Kidney (tissue), 14 donors: ENCODE measurements around the gene ELFN2. TPM values are rescaled to one million over a fixed set of nuclear protein-coding genes. Genes with fewer than 3 reads are reported as not detected.
A peak's percentile ranks its signal among the peaks of the same experiment; 100 is the strongest.

Source experiments
- DNase-seq, 5 donors: peaks; one replicate each; pipeline ENCODE4 v3.0.0-alpha.2; 2013 to 2020
- FAIRE-seq: peaks from 2 replicates; lab custom pipeline; 2012; peaks lifted over from hg19 to GRCh38; lab: Jason Lieb, UNC
- H3K27ac ChIP-seq, 2 donors: one replicate each; pipeline ENCODE4 v1.7.0; 2013; ENCODE audit warnings: low read depth in 2 of 2, low read length in 2 of 2, inconsistent platforms in 1 of 2
- H3K27me3 ChIP-seq: one replicate; pipeline ENCODE4 v1.7.1; 2013; ENCODE audit warnings: low read length, inconsistent platforms; ENCODE audit not compliant: control insufficient read depth, insufficient read depth
- H3K36me3 ChIP-seq, 3 donors: one replicate each; pipeline versions ENCODE4 v1.7.0 to v1.7.1; 2013; ENCODE audit warnings: low read length in 3 of 3, control low read depth in 1 of 3, inconsistent platforms in 1 of 3; ENCODE audit not compliant: insufficient read depth in 3 of 3, control insufficient read depth in 2 of 3
- H3K4me1 ChIP-seq, 3 donors: one replicate each; pipeline versions ENCODE4 v1.7.0 to v1.7.1; 2013; ENCODE audit warnings: low read length in 3 of 3, inconsistent platforms in 1 of 3, low read depth in 1 of 3; ENCODE audit not compliant: control insufficient read depth in 2 of 3, insufficient read depth in 2 of 3
- H3K4me3 ChIP-seq, 3 donors: one replicate each; pipeline versions ENCODE4 v1.7.0 to v1.8.1; 2013; ENCODE audit warnings: low read length in 3 of 3, control low read depth in 1 of 3, inconsistent platforms in 1 of 3
- H3K9ac ChIP-seq, 3 donors: one replicate each; pipeline versions ENCODE4 v1.7.0 to v1.7.1; 2013; ENCODE audit warnings: low read length in 3 of 3, control low read depth in 1 of 3, inconsistent platforms in 1 of 3
- H3K9me3 ChIP-seq, 3 donors: one replicate each; pipeline versions ENCODE4 v1.7.0 to v1.7.1; 2013; ENCODE audit warnings: low read length in 3 of 3, control low read depth in 1 of 3, inconsistent platforms in 1 of 3; ENCODE audit not compliant: control insufficient read depth in 2 of 3, insufficient read depth in 1 of 3
- intact Hi-C: fragments of 100-400 bp; cut with DNase I; formaldehyde crosslinking; loops from one replicate; pipeline ENCODE4 v1.11.1; 2022
- polyA plus RNA-seq: library from polyadenylated mRNA; stranded (reverse); fragments of 350-450 nt; fragmentation: Illumina TruSeq; extraction: RNeasy Lipid Tissue Mini Kit (QIAGEN cat#74804); gene quantifications from one replicate; pipeline ENCODE4 v1.2.3, GENCODE V29; 2014; ENCODE audit warnings: low read depth, low replicate concordance; ENCODE audit not compliant: insufficient read depth
- total RNA-seq: library from RNA; stranded (reverse); fragmentation: NEBNext Ultra II Directional; extraction: Animal tissue kit (Norgen Biotek cat#: 25700); gene quantifications from one replicate; pipeline ENCODE4 v1.2.1, GENCODE V29; 2021
- TF ChIP-seq, protein P1 (sequence below): IDR thresholded peaks from 3 replicates; pipeline ENCODE4 v1.5.1; 2012; ENCODE audit warnings: mild to moderate bottlenecking, moderate library complexity, borderline replicate concordance; ENCODE audit not compliant: insufficient read depth; ENCODE audit errors: extremely low read depth
- donor health status: control.
- donor health status: control.
- donor health status: control.
- donor health status: control.
- donor health status: control.
- donor health status: DM: yes; HTN: yes; CAD: no.
- donor health status: Normal renal cell carcinoma (clear cell type).

The ELFN2 gene
- total and polyA plus RNA-seq, 2 donors from 2014 or later, result 0.19 to 4.6 TPM

DNA sequence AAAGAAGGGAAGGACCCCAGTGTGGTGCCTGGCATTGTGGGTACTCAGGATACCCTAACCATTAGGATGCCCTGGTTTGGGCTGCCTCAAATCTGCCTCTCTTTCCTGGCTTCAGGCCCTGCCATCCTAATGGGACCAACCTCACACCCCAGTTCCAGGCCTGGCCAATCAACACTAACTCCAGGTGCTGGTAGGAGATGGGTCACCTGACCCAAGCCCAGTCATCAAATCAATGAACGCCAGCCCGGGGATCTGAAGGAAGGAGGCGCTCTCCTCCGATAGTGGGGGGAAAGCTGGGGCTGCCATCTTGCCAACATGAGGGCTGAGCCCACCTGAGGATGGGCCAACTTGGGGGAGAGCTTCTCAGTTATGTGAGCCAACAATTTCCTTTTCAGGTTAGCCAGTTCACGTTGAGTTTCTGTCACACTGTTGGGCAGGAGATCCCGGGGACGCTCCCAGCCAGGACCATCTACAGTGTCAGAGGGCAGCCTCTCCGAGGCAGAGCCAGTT, 46.2 kb upstream of the ELFN2 start:
- Histone ChIP-seq H3K27ac (no peak overlapping the region), H3K9me3 (no peaks in the 10 kb centered on the region), H3K4me1 (no peaks in the 10 kb centered on the region), H3K4me3 (no peak overlapping the region), H3K9ac (no peak overlapping the region), H3K27me3 (no peaks in the 10 kb centered on the region), H3K36me3 (no peaks in the 10 kb centered on the region)
- FAIRE-seq, result no peak
- DNase-seq, result peak in 1 of 5 donors; percentile 60
- intact Hi-C loops, result no loop called here
- TF ChIP-seq, protein P1, sequence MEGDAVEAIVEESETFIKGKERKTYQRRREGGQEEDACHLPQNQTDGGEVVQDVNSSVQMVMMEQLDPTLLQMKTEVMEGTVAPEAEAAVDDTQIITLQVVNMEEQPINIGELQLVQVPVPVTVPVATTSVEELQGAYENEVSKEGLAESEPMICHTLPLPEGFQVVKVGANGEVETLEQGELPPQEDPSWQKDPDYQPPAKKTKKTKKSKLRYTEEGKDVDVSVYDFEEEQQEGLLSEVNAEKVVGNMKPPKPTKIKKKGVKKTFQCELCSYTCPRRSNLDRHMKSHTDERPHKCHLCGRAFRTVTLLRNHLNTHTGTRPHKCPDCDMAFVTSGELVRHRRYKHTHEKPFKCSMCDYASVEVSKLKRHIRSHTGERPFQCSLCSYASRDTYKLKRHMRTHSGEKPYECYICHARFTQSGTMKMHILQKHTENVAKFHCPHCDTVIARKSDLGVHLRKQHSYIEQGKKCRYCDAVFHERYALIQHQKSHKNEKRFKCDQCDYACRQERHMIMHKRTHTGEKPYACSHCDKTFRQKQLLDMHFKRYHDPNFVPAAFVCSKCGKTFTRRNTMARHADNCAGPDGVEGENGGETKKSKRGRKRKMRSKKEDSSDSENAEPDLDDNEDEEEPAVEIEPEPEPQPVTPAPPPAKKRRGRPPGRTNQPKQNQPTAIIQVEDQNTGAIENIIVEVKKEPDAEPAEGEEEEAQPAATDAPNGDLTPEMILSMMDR, result no peak

DNA sequence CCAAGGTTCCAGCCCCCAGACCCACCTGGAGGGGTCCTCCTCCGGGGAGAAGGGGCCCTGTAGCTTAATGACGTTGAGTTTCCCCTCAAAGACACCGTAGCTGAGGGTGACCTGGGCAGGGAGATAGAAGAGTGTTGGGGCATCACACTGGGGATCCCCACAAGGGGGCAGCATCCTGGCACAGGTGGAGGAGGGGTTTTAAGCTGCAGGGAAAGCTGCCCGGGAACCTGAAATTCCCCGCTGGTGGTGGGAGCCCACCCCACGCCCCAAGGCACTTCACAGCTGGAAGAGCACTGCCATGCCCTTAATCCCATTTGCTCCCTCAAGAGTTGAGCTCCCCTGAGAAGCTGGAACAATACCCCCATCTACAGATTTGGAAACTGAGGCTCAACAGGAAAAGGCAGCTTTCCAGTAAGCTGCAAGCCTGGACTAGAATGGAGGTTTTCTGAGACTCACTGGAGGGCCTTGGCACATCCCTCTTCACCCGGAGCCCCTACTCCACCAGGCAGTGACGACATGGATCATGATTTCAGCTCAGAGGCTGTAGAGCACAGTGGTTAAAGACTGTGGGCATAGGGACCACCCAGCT, 45.2 kb upstream of the ELFN2 start:
- no peaks in the 10 kb centered on the region for H3K4me1 ChIP-seq
- no peaks in the 10 kb centered on the region for H3K27me3 ChIP-seq
- H3K9me3 ChIP-seq, result no peaks in the 10 kb centered on the region
- intact Hi-C loops, result no loop called here
- FAIRE-seq (no peak), DNase-seq (peak in 2 of 5 donors; percentile 37 to 46)
- no peak overlapping the region for H3K27ac ChIP-seq
- H3K4me3 ChIP-seq, result no peak overlapping the region
- no peaks in the 10 kb centered on the region for H3K36me3 ChIP-seq
- no peak overlapping the region for H3K9ac ChIP-seq
- TF ChIP-seq, protein P1, result peak; percentile 40

DNA sequence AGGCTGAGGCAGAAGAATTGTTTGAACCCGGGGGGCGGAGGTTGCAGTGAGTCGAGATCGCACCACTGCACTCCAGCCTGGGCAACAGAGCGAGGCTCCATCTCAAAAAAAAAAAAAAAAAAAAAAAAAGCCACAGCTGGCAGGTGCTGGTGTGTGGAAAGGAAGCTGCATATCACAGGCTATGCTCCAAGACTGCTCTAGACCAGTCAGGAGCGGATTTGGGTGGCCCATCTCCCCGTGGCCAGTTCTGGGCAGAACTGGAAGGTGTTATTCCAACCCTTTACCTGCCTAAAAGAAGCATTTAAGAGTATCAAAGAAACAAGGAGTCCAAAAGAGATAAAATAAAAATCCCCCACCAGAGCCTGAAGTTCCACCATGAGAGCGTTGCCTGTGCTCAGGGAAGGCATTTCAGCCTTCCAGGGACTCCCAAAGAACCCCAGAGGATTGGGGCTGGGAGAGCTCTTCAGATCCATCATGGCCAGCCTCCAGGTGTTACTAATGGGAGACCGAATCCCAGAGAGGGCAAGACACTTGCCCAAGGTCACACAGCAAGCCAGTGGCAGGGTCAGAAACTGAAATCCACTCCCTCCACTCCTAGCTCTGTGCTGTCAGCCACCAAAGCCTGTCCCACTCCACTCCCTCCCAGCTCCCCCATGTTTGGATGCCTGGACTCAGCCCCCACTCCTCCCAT, 44.6 kb upstream of the ELFN2 start:
- FAIRE-seq (no peak), DNase-seq (no peak)
- H3K36me3 ChIP-seq, result no peaks in the 10 kb centered on the region
- TF ChIP-seq, protein P1, result no peak
- no peaks in the 10 kb centered on the region for H3K4me1 ChIP-seq
- intact Hi-C loops, result no loop called here
- H3K9ac ChIP-seq, result no peak overlapping the region
- H3K27me3 ChIP-seq, result no peaks in the 10 kb centered on the region
- H3K27ac ChIP-seq, result no peak overlapping the region
- H3K4me3 ChIP-seq, result no peak overlapping the region
- H3K9me3 ChIP-seq, result no peaks in the 10 kb centered on the region
